Measurements from ENCODE around the gene TNNT2. TPM values are rescaled to one million over a fixed set of nuclear protein-coding genes. Genes with fewer than 3 reads are reported as not detected.

The TNNT2 gene
- total RNA-seq, 1 donor: not detected

DNA sequence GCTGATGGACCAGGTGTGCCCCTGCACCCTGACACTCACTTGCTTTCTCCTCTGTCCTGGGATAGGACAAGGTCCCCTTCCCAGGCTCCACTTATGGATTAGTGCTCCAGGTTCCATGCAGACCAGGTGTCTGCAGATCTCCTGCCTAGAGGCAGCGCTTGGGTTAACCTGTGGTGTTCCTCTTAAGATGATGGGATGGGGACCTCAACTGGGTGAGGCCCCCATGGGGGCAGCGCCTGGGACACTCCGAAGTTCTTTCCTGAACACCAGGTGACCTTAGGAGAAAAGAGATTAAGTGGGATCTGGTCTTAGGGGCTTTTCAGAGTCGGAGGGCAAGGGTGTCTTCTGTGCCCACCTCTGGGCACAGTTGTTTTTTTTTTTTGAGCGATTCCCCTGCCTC, 21.2 kb downstream of the TNNT2 start:
- Histone ChIP-seq H3K4me3 (ENCODE audit: insufficient read depth, low read length) (no peak overlapping the region), H3K9me3 (ENCODE audit: low read depth, low read length) (no peaks in the 10 kb centered on the region), H3K36me3 (ENCODE audit: insufficient read depth, low read length) (no peaks in the 10 kb centered on the region), H3K4me2 (ENCODE audit: insufficient read depth, low read length) (no peak overlapping the region), H3K27me3 (ENCODE audit: insufficient read depth, low read length) (peaks cover 6% of the 10 kb centered on the region), H4K20me1 (ENCODE audit: insufficient read depth, low read length) (no peaks in the 10 kb centered on the region), H2AFZ (ENCODE audit: low read length) (no peak overlapping the region), H3K4me1 (ENCODE audit: insufficient read depth, low read length) (no peaks in the 10 kb centered on the region), H3K27ac (ENCODE audit: low read depth, low read length) (no peak overlapping the region), H3K79me2 (ENCODE audit: insufficient read depth, low read length) (no peaks in the 10 kb centered on the region)
- no peak for TF ChIP-seq CTCF (IDR thresholded peaks at IDR 0.05; ENCODE audit: extremely low read depth, low read depth, low read length)
- no peak for DNase-seq (ENCODE audit: insufficient read length, low spot score, missing footprints)

- H3K27ac ChIP-seq (ENCODE audit: low read depth, low read length): no peak overlapping the region
- TF ChIP-seq CTCF (IDR thresholded peaks at IDR 0.05; ENCODE audit: extremely low read depth, low read depth, low read length): no peak
- no peaks in the 10 kb centered on the region for H3K36me3 ChIP-seq (ENCODE audit: insufficient read depth, low read length)
- no peaks in the 10 kb centered on the region for H3K79me2 ChIP-seq (ENCODE audit: insufficient read depth, low read length)
- H3K27me3 ChIP-seq (ENCODE audit: insufficient read depth, low read length): peaks cover 6% of the 10 kb centered on the region
- H3K4me3 ChIP-seq (ENCODE audit: insufficient read depth, low read length): no peak overlapping the region
- H4K20me1 ChIP-seq (ENCODE audit: insufficient read depth, low read length): no peaks in the 10 kb centered on the region
- no peak overlapping the region for H2AFZ ChIP-seq (ENCODE audit: low read length)
- H3K4me1 ChIP-seq (ENCODE audit: insufficient read depth, low read length): no peaks in the 10 kb centered on the region
- no peaks in the 10 kb centered on the region for H3K9me3 ChIP-seq (ENCODE audit: low read depth, low read length)
- DNase-seq (ENCODE audit: insufficient read length, low spot score, missing footprints): no peak
- H3K4me2 ChIP-seq (ENCODE audit: insufficient read depth, low read length): no peak overlapping the region
Measured at GRCh38 chr1:201355471-201355870, 22.0 kb downstream of the TNNT2 start.

GRCh38 chr1:201354901-201355295, 22.6 kb downstream of the TNNT2 start:
- Histone ChIP-seq H4K20me1 (ENCODE audit: insufficient read depth, low read length) (no peaks in the 10 kb centered on the region), H3K4me1 (ENCODE audit: insufficient read depth, low read length) (no peaks in the 10 kb centered on the region), H3K79me2 (ENCODE audit: insufficient read depth, low read length) (no peaks in the 10 kb centered on the region), H3K27me3 (ENCODE audit: insufficient read depth, low read length) (peaks cover 6% of the 10 kb centered on the region), H3K4me2 (ENCODE audit: insufficient read depth, low read length) (no peak overlapping the region), H3K27ac (ENCODE audit: low read depth, low read length) (no peak overlapping the region), H2AFZ (ENCODE audit: low read length) (no peak overlapping the region), H3K9me3 (ENCODE audit: low read depth, low read length) (no peaks in the 10 kb centered on the region), H3K4me3 (ENCODE audit: insufficient read depth, low read length) (no peak overlapping the region), H3K36me3 (ENCODE audit: insufficient read depth, low read length) (no peaks in the 10 kb centered on the region)
- TF ChIP-seq CTCF (IDR thresholded peaks at IDR 0.05; ENCODE audit: extremely low read depth, low read depth, low read length): no peak
- no peak for DNase-seq (ENCODE audit: insufficient read length, low spot score, missing footprints)

GRCh38 chr1:201354151-201354900, 23.2 kb downstream of the TNNT2 start:
- Histone ChIP-seq H3K36me3 (ENCODE audit: insufficient read depth, low read length) (no peaks in the 10 kb centered on the region), H4K20me1 (ENCODE audit: insufficient read depth, low read length) (no peaks in the 10 kb centered on the region), H3K9me3 (ENCODE audit: low read depth, low read length) (no peaks in the 10 kb centered on the region), H3K27ac (ENCODE audit: low read depth, low read length) (no peak overlapping the region), H3K4me3 (ENCODE audit: insufficient read depth, low read length) (no peak overlapping the region), H3K4me1 (ENCODE audit: insufficient read depth, low read length) (no peaks in the 10 kb centered on the region), H3K4me2 (ENCODE audit: insufficient read depth, low read length) (no peak overlapping the region), H3K27me3 (ENCODE audit: insufficient read depth, low read length) (peaks cover 6% of the 10 kb centered on the region), H2AFZ (ENCODE audit: low read length) (no peak overlapping the region), H3K79me2 (ENCODE audit: insufficient read depth, low read length) (no peaks in the 10 kb centered on the region)
- DNase-seq (ENCODE audit: insufficient read length, low spot score, missing footprints): no peak
- no peak for TF ChIP-seq CTCF (IDR thresholded peaks at IDR 0.05; ENCODE audit: extremely low read depth, low read depth, low read length)
